ENCODE results near the gene METTL3.
"Not testable (repeated sequence)": the region's sequence is repeated elsewhere in the genome, so short reads cannot be mapped to it uniquely, and the experiment has no call there.

The METTL3 gene

DNA sequence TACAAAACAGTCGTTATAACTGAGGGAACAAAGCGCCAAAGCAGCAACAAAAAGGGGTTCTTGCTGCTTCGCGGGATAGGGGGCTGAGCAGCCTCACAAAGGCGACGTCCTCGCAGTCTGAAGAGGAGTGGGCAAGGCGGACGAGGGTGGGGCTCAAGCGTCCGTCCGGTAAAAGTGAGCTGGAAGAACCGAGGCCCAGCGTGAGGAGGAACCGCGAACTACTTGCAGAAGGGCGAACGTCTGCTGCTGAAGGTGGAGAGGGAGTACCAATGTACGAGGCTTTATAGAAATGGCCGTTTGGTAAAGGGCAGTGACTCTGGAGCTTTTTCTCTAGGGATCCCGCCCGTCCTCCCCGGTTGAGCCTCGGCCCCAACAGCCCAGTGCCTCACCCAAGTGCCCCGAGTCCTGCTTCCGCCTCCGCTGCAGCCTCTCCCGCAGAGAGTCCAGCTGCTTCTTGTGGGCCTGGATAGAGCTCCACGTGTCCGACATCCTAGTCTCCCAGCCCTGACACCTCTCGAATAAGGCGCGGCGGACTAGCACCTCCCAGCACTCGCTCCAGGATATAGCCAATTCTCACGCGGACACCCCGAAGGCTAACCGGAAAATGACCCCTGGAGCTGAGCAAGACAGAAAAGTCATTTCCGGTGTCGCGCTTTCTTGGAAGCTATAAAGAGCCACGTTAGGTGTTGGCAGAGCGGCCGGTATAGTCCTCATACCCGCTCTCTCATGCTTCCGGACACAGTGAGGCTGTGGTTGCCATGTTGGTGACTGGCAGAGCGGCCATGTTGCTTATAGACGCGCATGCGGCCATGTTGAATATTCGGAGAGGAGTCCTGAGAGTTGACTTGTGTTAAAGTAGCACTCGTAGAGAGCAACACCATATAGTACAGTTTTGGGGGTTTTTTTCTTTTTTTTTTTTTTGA is at the start of gene METTL3:
METTL3 (minus strand) TSS at position 606 of the 923 bp plus-strand sequence; CDS start at position 489, 117 bp downstream.
- DNase-seq, result peak; percentile 97

DNA sequence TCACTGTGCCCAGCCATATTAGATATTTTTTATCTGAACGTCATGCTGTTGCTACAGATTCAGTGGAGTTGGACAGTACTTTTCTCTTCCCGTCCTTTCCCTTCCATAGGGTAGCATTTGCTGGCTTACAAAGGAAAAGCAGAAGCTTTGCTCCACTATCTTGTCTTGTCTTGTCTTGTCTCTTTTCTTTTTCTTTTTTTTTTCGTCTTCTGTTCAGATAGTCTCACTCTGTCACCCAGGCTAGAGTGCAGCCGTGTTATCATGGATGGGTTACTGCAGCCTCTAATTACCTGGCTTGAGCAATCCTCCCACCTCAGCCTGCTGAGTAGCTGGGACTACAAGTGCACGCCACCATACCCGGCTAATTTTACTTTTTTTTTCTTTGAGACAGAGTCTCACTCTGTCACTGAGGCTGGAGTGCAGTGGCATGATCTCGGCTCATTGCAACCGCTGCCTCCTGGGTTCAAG is 47.6 kb upstream of the METTL3 start:
- DNase-seq, result no peak

DNA sequence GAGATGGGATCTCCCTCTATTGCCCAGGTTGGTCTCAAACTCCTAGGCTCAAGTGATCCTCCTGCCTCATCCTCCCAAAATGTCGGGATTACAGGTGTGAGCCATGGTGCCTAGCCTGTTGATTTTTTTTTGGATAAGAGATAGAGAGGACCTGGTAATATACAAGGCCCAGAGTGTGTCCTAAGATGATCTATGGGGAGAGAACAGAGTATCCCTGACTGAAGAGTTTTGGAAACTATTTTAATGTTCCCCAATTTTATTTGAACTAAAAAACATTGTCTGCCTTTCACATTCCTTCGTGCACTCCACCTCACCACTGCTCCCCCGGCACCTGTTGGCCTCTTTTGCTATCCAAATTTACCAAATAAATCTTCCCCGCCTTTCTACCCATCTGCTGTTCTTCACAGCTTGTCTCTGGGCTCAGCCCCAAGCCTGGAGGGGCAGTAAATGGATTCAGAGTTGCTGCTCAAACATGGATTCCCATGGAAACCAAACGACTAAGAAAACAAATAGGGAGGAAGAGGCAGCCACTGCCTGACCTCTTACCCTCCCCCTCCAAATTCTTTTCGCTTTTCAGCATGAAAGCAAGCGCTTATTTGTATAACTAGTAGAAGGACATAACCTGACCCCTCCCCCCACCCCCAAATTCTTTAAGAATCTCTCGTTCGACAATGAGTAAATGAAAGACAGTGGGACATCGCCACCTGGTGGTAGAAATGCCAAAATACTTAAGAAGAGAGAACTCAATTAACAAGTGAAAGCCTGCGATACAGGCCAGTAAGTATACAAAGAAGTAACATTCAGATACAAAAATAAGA is 46.2 kb upstream of the METTL3 start:
- DNase-seq, result peak; percentile 87

DNA sequence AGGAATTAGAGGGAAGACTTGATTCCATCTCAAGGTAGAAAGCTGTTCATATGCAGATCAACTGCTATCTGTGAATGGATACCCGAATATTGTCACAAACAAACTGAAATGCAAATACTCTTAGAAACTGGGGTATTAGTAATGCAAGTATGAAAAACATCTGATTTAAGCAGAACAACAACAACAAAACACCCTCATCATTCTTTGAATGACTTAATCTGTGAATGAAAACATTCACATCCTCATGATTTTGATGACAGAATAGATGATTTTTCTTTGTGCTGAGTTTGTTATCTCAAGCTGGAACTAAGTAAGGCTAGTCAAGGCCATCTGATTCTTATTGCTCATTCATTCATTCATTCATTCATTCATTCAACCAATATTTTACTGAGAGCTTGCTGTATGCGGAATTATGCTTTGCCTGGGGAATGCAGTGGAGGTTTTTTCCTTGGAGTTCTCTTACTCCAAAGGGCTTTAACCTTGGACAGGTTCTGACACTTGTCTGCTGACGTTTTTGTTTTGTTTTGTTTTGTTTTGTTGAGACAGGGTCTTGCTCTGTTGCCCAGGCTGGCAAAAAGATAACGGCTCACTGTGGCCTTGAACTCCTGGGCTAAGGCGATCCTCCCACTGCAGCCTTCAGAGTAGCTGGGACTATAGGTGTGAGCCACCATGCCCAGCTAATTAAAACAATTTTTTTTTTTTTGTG is 45.4 kb upstream of the METTL3 start:
- DNase-seq, result no peak

DNA sequence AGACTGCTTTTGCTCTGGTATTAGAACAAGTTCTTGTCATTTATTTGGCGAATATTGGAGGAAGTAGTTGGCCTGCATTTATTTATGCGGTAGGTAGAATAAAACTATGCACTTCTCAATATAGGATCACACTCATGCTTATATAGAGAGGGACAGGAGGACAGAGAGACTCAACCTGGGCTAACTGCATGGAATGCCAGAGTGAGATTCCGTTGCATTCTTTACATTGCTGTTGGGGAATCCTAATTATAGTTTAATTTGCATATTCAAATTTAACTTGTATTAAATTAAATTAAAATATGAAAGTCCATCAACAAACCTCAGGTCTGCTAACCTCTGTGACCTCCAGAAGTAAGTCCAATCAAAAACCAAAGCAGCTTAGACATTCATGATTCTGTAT is 42.1 kb upstream of the METTL3 start:
- DNase-seq, result no peak

DNA sequence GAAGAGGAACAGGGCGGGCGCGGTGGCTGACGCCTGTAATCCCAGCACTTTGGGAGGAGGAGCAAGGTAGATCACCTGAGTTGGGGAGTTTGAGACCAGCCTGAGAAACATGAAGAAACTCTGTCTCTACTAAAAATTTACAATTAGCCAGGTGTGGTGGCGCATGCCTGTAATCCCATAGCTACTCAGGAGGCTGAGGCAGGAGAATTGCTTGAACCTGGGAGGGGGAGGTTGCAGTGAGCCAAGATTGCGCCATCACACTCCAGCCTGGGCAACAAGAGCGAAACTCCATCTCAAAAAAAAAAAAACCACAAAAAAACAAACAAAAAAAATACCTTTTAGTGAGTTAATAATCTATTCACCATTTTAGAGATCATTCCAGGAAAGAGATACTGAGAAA is 33.4 kb upstream of the METTL3 start:
- not testable (repeated sequence) for DNase-seq

DNA sequence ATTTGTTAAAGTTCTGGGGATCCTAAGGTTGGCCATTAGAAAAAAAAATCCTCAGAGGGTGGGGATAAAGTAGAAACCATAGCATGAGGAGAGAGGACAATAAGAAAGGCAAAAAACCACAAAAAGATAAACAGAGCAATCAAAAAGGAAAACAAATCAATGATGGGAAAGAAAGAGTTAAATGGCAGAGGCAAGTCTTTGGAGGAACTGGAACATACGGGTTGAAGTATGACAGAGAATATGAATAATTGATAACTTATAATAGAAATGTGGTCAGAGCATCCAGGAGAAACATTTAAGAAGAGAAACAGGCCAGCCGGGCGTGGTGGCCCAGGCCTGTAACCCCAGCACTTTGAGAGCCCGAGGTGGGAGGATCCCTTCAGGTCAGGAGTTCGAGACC is 32.8 kb upstream of the METTL3 start:
- no peak for DNase-seq

DNA sequence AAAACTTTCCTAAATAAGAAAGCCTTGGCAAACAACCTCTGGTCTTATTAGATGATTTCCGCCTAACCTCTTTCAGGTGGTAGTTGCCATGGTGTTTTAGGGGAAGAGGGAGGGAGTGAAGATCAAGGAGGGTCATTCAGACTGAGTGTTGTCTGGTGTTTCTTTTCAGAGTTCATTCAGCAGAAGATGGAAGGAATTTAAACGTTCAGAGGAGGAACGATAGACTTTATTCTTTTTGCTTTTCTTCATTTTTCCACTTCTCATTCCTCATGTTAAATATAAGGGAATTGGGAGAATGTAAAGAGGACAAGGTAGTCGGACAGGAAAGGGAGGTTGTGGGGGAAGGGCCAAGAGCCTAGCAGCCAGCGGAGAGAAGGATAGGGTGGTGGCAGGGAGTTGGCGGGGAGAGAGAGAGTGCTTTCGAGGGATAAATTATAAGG is 32.4 kb upstream of the METTL3 start:
- DNase-seq, result no peak

DNA sequence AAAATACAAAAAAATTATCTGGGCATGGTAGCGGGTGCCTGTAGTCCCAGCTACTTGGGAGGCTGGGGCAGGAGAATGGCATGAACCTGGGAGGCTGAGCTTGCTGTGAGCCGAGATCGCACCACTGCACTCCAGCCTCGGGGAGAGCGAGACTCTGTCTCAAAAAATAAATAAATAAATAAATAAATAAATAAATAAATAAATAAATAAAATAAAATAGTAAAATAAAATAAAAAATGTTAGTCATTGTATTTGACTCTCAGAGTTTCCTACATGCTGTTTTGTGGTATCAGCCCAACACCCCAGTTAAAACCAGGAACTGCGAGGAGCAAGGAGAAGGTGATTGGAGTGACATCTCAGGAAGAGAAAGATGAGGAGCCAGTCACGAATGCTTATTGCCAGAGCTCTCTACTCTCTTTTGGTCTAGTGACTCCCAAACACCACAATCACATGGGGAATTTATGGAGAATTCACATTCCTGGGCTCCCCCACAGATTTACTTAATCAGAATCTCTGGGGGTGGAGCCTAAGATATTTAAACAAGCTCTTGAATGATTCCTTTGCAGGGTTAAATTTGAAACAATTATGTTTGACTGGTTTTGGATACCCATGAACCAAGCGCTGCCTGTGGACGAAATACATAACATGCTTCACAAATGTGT is 30.4 kb upstream of the METTL3 start:
- DNase-seq, result no peak

DNA sequence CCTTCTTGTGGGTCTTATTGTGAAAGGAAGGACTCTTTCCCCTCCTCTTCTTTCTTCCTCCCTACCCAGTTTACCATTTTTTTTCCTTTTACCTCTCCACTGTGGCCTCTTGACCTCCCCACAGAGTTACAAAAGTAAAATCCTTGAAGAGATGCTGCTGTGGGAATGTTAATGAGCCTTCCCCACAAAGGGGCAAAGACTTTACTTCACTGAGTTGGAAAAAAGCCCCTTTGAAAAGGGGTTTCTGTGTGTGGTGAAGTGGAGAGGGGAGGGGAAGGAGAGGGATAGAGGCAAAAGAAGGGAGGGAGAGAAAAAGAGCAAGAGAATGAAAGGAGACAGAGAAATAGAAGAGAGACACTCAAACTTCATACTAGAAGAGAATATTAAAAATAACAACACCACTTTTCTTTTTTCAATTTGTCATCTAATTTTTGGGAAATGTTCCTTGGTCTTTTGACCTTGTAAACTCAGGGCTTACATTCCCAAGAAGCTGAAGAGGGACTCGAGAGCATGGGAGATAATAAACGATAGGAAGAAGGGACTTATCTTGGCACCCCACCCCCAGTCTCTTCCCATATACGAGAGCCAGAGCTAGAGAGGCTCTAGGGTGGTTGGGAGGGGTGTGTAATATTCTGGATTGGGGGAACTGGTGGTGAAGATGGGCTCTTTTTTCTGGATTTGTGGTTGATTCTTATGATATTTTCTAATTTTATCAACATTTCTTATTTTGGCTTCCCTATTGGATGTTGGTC is 28.2 kb upstream of the METTL3 start:
- DNase-seq, result no peak

DNA sequence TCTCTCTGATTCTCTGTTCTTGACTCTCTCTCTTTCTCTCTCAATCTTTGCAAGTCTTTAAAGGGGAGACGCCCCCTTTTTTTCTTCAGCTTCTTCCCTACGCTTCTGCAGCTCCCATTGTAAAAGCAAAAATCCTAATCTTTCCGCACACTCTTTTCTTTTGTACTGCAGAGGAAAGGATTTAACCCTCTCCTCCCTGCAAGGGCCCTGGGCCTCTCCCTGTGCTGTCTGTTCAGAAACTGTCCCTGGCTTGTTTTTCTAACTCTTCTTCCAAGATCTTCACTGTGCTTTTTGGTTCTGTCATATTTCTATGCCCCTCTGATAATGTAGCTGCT is 25.9 kb upstream of the METTL3 start:
- no peak for DNase-seq

DNA sequence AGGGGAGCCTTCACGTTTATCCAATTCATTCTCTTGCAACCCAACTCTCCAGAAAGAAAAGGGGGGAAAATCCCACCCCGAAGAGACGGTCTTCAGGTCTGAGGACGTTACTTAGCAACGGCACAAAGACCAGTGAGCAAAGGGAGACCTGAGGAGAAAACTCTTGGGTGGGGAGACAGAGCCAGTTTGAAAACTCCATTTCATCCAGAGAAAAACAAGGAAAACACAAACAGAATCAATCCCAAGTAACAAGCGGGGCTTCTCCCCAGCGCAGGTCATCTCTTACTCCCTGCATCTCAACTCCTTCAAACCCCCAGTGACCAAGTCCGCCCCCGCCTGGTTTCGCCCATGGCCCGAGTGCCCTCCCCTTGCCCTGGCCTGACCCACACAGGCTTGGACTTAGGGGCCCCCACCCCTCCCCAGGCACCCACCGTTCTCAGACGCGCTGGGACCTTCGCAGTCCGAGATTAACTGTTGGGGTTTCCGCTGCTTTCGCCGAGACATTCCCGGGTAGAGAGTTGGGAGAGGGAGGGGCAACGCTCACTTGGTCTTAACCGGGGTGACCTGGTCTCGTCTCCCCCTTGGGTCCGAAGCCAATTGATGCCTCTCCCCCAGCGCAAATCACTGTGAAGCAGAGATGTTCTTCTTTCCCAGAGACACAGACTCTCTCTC is 25.4 kb upstream of the METTL3 start:
- DNase-seq, result no peak

DNA sequence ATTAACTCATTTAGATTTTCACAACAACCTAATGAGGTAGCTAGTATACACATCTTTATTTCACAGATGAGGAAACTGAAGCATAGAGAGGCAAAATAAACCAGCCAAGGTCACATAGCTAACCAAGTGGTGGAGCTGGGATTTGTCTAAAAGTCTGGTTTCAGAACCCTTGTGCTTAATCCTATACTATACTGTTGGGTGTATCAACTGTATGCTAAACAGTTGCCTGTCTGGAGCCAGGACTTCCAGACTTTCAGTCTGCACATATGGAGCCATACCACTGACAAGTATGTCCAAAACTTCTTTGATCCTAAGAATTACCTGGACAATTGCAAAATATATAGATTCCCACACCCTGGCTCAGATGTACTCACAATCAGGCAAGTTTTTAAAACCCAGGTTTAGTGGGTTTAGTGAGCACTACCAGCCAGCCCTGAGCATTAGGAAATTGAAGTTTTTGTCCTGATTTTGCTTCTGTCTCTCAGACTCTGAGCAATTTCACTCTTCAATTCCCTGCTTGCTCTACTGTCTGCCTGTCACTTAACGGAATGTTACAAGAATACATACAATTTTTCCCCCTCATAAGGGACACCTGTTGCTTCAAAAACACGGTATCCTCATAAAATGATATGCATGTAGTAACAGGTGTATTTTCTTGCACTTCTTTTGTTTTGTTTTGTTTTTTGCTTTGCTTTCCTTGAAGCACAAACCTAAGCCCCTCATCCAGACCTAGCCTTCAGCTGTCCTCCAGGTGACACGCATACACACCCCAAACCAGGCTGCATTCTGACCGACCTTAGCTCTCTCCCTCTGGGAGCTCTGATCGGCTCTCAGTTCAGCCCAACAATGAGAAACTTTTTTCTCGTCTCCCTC is 24.6 kb upstream of the METTL3 start:
- no peak for DNase-seq

DNA sequence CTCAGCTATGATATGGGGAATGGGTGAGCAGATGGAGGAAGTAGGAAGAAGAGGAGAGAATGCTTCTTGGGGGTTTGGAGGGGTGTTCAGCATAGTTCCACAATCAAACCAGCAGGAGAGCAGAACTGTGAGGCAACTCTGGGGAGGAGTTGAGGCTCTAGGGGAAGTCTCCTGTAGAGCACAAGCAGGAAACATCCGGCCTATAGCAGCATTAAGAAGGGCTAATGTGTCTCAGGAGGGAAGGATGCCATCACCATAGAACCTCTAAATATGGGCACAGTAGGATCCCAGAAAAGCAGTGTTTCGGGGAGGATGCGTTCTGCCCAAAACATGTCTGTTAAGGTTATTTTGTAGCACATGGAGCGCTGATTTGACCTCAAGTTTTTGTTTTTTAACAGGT is 23.4 kb upstream of the METTL3 start:
- DNase-seq, result no peak

DNA sequence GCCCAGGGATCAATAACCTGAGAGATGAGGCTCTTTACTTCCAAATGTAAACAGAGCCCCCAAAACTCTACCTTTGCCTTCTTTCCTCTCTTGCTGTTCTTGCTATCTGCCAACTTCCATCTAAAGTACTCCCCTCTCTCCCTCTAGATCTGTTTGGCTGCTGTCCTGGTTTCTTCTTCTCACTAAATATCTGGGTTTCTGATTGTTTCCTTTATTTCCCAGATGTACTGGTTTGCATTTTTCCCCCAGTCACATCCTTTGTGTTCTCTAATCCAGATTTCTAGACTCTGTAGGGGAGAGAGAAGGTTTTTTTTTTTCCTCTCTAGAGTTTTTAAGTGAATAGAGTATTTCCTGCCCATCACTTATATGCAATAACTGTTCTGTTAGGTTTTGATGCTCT is 22.2 kb upstream of the METTL3 start:
- DNase-seq, result no peak

DNA sequence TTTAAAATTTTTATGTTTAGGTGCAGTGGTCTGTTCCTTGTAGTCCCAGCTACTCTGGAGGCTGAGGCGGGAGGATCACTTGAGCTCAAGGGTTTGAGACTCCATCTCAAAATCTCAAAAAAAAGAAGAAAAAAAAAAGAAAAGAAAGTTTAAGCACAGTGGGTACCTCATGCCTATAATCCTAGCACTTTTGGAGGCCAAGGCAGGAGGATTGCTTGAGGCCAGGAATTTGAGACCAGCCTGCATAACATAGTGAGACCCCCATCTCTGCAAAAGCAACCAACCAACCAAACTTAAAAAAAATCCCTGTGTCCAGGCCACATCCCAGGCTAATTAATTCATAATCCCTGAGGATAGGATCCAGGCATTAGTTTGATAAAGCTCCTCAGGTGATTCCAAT is 18.4 kb upstream of the METTL3 start:
- no peak for DNase-seq

DNA sequence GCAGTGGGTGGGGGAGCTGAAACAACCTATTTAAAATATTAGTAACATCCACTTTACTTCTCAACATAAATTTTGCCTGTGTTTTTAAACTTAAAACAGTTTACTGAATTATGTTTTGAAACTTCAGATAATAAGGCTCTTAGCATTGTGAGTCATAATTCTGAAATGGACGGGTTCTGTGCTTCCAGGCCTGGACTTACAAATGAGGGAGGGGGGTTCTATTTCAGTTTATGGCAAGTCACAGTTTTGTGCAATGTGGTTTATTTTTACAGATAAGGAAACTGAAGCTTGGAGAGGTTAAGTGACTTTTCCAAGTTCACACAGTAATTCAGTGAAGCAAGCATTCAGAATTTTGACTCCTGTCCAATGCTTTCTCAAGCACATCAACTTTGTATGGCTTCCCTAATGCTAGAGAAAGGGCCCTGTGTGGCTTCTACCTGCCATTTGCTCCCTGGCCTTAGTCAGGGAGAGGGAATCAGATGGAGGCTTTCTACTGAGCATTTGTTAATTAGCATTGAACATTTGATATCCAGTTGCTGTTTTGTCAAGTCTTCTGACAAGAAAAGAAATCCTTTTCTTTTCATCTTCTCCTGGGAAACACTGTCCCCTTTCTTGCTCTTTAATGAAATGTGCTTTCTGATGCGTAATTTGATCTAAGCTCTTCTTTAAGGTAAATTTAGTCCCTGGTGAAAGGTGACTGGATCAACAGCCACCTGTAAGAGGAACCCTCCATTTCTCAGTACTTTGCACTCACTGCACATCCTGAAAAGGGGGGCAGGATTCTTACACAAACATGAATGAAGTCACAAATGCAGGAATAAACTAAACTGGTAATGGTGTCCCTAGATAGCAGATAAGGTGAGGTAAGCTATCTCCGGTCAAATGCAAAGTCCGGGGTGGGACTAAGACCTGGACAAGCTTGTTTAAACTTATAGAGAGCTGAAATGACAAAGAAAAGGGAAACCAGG is 17.5 kb upstream of the METTL3 start:
- DNase-seq, result no peak

DNA sequence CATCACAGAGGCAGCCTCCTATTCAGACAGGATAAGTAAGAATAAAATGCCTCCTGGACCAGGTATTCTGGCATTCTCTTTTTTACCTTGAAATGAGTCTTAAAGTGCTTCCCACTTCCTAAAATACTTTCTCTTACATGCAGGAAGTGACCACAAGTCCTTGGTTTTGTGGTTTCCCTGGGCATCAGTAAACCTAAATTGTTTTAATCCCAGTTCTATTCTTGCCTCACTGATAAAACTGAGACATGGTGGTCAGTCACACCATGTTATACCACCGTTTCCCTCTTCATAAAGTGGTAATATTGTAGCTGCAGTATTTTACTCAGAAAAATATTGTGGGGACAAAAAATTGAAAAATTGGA is 16.2 kb upstream of the METTL3 start:
- no peak for DNase-seq

DNA sequence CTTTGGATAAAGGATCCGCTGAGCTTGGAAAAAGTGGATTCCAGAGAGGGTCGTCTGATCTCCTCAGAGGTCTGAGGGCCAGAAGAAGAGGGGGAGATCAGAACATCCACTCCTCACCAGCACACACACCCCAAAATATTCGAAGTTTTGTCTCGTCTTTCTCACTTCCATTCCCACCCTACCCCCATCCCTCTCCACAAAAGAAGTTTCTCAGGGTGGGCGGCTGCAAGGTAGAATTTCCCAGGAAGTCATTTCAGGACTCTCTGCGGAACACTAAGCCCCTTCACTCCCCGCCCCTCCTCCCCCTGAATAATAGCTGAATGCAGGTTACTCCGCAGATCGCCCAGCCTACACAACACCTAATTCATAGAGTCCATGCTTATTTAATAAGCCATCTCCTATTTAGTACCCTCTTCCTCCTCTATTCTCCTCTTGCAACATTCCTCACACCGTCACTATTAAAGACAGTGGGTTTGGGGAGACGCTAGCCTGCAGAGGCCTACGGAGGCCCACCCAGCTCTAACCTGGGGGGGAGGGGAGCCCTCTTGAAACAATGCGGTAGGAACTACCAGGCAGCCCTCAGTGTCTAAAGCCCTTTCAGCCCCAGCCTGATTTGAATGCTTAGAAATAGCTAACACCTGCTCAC is 15.7 kb upstream of the METTL3 start:
- DNase-seq, result no peak

Data from CD4-positive, alpha-beta T cell treated with Interleukin-17A for 1 hour (primary cell).